ENCODE data around the gene GTF2H3. TPM values are rescaled to one million over a fixed set of nuclear protein-coding genes. Genes with fewer than 3 reads are reported as not detected.

The GTF2H3 gene
- total RNA-seq, 4 donors from 2014 or later: 18.8 to 49.4 (median 22.2) TPM

DNA sequence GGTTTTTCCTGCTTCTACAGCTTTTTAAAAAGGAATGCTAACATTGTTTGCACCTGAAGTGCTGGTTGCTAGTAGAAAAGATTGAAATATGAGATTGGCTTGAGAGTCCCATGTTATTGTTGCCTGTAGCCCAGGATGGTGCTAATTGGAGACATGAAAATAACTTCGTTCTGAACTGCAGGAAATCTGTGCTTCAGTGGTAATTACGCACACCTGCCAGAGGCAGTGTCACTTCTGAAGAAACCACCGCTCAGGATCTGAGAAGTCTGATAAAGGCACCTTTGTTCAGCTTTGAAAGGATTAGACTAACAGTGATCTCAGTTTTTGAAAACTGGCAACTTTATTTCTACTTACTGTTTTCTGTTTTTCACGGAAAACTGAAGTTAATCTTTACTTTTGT is 63.0 kb downstream of the GTF2H3 start:
- no peak for TF ChIP-seq POLR2A (IDR thresholded peaks at IDR 0.05)
- no peak for DNase-seq (ENCODE audit: low spot score in 2 of 2)
- intact Hi-C loops (cut with DNase I; ENCODE audit: low total_unique reads): no loop called here
- WGBS, 2 donors: 60 to 61% methylated on average over 4 of the region's 4 CpGs
- no peak overlapping the region for H3K4me3 ChIP-seq (ENCODE audit: low read depth, poor library complexity, severe bottlenecking)

DNA sequence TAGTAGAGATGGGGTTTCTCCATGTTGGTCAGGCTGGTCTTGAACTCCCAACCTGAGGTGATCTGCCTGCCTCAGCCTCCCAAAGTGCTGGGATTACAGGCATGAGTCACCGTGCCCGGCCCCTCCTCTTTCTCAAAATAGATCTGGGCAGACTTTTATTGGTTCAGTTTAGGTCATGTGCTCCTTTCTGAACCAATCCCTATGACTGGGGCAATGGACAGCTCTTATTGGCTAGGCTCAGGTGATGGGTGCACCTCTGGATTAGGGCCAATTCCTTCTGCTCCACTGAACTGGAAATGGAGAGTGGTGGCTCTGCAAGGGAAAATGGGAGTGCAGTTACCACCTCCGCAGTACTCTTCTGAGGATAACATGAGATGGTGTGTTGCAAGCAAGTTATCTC is 72.3 kb downstream of the GTF2H3 start:
- 85 to 93% methylated on average over 3 of the region's 3 CpGs for WGBS, 2 donors
- H3K4me3 ChIP-seq (ENCODE audit: low read depth, poor library complexity, severe bottlenecking): no peak overlapping the region
- intact Hi-C loops (cut with DNase I; ENCODE audit: low total_unique reads): no loop called here
- no peak for DNase-seq (ENCODE audit: low spot score in 2 of 2)
- TF ChIP-seq, protein P1, sequence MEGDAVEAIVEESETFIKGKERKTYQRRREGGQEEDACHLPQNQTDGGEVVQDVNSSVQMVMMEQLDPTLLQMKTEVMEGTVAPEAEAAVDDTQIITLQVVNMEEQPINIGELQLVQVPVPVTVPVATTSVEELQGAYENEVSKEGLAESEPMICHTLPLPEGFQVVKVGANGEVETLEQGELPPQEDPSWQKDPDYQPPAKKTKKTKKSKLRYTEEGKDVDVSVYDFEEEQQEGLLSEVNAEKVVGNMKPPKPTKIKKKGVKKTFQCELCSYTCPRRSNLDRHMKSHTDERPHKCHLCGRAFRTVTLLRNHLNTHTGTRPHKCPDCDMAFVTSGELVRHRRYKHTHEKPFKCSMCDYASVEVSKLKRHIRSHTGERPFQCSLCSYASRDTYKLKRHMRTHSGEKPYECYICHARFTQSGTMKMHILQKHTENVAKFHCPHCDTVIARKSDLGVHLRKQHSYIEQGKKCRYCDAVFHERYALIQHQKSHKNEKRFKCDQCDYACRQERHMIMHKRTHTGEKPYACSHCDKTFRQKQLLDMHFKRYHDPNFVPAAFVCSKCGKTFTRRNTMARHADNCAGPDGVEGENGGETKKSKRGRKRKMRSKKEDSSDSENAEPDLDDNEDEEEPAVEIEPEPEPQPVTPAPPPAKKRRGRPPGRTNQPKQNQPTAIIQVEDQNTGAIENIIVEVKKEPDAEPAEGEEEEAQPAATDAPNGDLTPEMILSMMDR (IDR thresholded peaks at IDR 0.05): no peak
- TF ChIP-seq POLR2A (IDR thresholded peaks at IDR 0.05): no peak

DNA sequence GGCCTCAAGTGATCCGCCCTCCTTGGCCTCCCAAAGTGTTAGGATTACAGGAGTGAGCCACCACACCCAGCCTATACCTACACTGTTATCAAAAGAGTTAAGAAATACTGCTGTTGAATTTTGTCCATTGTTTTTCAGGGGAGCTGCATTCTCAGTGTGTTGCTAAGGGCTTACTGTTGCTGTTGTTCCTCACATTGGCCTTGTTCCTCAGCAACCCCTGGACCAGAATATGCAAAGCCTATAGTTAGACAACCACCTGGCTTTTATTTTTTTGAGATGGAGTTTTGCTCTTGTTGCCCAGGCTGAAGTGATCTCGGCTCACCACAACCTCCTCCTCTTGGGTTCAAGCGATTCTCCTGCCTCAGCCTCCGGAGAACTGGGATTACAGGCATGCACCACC is 73.8 kb downstream of the GTF2H3 start:
- no peak for DNase-seq (ENCODE audit: low spot score in 2 of 2)
- intact Hi-C loops (cut with DNase I; ENCODE audit: low total_unique reads): no loop called here
- WGBS, 2 donors: 94 to 95% methylated on average over 4 of the region's 4 CpGs
- H3K4me3 ChIP-seq (ENCODE audit: low read depth, poor library complexity, severe bottlenecking): no peak overlapping the region
- TF ChIP-seq, protein P1 (IDR thresholded peaks at IDR 0.05): no peak
- no peak for TF ChIP-seq POLR2A (IDR thresholded peaks at IDR 0.05)

Other genes starting within 250 kb of the GTF2H3 start
- gene KMT5A, start 249.7 kb upstream of the GTF2H3 start, total RNA-seq: 10 to 100 TPM; 49.3 to 69.3 (median 62.5) TPM
- gene RILPL2, start 197.1 kb upstream of the GTF2H3 start, total RNA-seq: 1 to 10 TPM; 2.8 to 5.6 (median 4.2) TPM
- 10 to 100 TPM; 15.6 to 43.1 (median 22.9) TPM for gene SNRNP35, start 175.7 kb upstream of the GTF2H3 start, total RNA-seq
- gene RILPL1, start 100.1 kb upstream of the GTF2H3 start, total RNA-seq: 10 to 100 TPM; 12.0 to 27.9 (median 15.4) TPM
- 100 to 1,000 TPM in 2 of 4 donors, 10 to 100 TPM in 2; 64.9 to 114 (median 96.5) TPM for gene TMED2, start 49.3 kb upstream of the GTF2H3 start, total RNA-seq
- gene DDX55, start 31.7 kb upstream of the GTF2H3 start, total RNA-seq: 10 to 100 TPM; 15.7 to 67.6 (median 21.0) TPM
- 100 to 1,000 TPM; 131 to 159 (median 146) TPM for gene EIF2B1, start 143 bp upstream of the GTF2H3 start, total RNA-seq
- 10 to 100 TPM in 3 of 4 donors, 1 to 10 TPM in 1; 9.2 to 14.6 (median 10.7) TPM for gene TCTN2, start 37.3 kb downstream of the GTF2H3 start, total RNA-seq
- gene ATP6V0A2, start 78.5 kb downstream of the GTF2H3 start, total RNA-seq: 10 to 100 TPM; 30.1 to 59.4 (median 33.0) TPM
- under 1 TPM in 3 of 4 donors, not detected in 1; 0.02 to 0.27 (median 0.06) TPM for gene DNAH10, start 128.5 kb downstream of the GTF2H3 start, total RNA-seq